Measurements from ENCODE around the gene RPL12. TPM values are rescaled to one million over a fixed set of nuclear protein-coding genes. Genes with fewer than 3 reads are reported as not detected.
A peak's percentile ranks its signal among the peaks of the same experiment; 100 is the strongest.

RPL12 gene
- 2,008 and 2,121 TPM in 2 replicates for polyA plus RNA-seq (2013)

DNA sequence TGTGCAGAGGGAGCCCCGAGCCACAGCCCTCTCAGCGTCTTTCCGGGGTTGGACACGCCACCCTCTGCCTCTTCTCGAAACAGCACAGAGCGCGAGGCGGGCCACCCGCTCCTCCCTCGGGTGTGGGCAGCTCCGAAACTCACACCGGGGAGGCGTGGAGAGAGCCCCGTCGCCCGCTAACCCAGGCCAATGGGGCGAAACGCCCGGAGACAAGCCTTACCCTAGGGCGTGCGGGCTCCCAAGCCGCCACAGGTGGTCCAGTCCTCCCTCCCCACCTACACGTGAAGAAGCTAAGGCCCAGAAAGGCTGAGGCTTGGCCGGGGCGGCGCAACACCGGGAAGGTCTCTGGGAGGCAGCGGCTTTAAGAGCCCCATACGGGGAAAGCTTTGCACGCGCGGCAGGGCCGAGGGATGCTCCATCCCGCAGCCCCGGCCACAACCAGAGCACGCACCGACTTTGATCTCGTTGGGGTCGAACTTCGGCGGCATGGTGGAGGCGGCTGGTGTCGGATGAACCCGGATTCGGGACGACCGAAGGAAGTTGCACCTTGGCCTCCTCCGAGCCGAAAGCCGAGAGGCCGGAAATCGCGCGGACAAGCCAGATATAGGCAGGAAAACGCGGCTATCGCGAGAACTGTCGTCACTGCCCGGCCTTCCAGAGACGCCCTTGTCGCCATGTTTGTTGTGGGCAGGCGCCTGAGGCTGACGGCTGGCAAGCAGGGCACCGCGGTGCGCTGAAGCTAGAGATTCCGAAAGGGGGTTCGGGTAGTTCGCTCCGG lies at the start of gene RPL12, which contains the start of gene LRSAM1:
Gene RPL12, minus strand, starts transcription at position 577 of the 778 bp plus-strand sequence. Its CDS starts 89 bp downstream, at position 488.
Gene LRSAM1, plus strand, starts transcription at position 681 of the 778 bp plus-strand sequence. CDS start 3,018 bp downstream, outside the sequence.
- Histone ChIP-seq H3K4me2 (ENCODE audit: low read length) (peak within 1 kb of the TSS; percentile 94), H3K27me3 (ENCODE audit: insufficient read depth, low read length) (no peaks in the 10 kb centered on the region), H3K14ac (ENCODE audit: low read length) (peak within 1 kb of the TSS; percentile 91), H3K27ac (ENCODE audit: low read depth, low read length) (peak within 1 kb of the TSS; percentile 81), H3K23ac (ENCODE audit: low read length) (peak within 1 kb of the TSS; percentile 14), H3K4me3 (ENCODE audit: low read depth, low read length) (peak within 1 kb of the TSS; percentile 92), H2BK12ac (ENCODE audit: low read length) (peak within 1 kb of the TSS; percentile 10), H4K91ac (ENCODE audit: low read depth, low read length) (peak within 1 kb of the TSS; percentile 93), H2AFZ (ENCODE audit: insufficient read depth, low read length, poor library complexity) (peak within 1 kb of the TSS; percentile 21), H3K4ac (ENCODE audit: low read depth, low read length) (peak within 1 kb of the TSS; percentile 100), H2BK120ac (ENCODE audit: insufficient read depth, low read length, poor library complexity) (peak within 1 kb of the TSS; percentile 84), H3K18ac (ENCODE audit: low read length) (peak within 1 kb of the TSS; percentile 96), H3K79me1 (ENCODE audit: low read length) (peaks cover 18% of the 10 kb centered on the region), H2AK5ac (ENCODE audit: low read length) (peak within 1 kb of the TSS; percentile 88), H3K9ac (ENCODE audit: low read length) (peak within 1 kb of the TSS; percentile 97), H4K8ac (ENCODE audit: low read depth, low read length) (peak within 1 kb of the TSS; percentile 88), H2BK5ac (ENCODE audit: low read depth, low read length, poor library complexity) (peak within 1 kb of the TSS; percentile 89), H3K36me3 (ENCODE audit: control insufficient read depth in 1 of 2, insufficient read depth in 2 of 2, low read length in 2 of 2) (peaks cover 36 to 48% of the 10 kb centered on the region in 2 experiments), H4K12ac (ENCODE audit: low read depth, low read length) (peak within 1 kb of the TSS; percentile 88), H3K79me2 (ENCODE audit: control insufficient read depth, insufficient read depth, low read length, poor library complexity) (peaks cover 23% of the 10 kb centered on the region), H3K9me3 (ENCODE audit: insufficient read depth, low read depth, low read length) (no peaks in the 10 kb centered on the region), H3K4me1 (ENCODE audit: control insufficient read depth in 1 of 2, insufficient read depth in 2 of 2, low read length in 2 of 2) (peaks cover 11 to 20% of the 10 kb centered on the region in 2 experiments)
- DNase-seq = peak; percentile 95 to 99
- no CpG with 5 or more reads among the region's 71 CpGs for WGBS (ENCODE audit: extremely low coverage, insufficient coverage, insufficient read length)

DNA sequence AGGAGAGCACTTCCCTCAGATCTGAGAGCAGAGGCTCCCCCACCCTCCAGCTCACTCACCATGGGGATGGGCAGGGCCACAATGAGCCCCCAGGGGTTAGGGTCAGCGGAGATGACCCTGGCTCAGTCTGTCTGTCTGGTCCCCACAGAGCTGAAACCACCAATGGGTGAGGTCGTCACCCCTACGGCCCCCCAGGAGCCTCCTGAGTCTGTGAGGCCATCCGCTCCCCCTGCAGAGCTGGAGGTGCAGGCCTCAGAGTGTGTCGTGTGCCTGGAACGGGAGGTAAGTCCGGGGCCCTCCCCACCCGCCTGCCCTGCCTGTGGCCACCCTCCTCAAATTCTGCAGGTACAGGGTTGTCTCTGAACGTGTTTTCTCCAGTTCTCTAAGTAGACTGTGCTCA lies 49.7 kb upstream of the RPL12 start:
- H4K91ac ChIP-seq (ENCODE audit: low read depth, low read length) = no peak overlapping the region
- peaks cover 0 to 9% of the 10 kb centered on the region in 2 experiments for H3K4me1 ChIP-seq (ENCODE audit: control insufficient read depth in 1 of 2, insufficient read depth in 2 of 2, low read length in 2 of 2)
- H3K36me3 ChIP-seq (ENCODE audit: control insufficient read depth in 1 of 2, insufficient read depth in 2 of 2, low read length in 2 of 2) = peaks cover 52 to 60% of the 10 kb centered on the region in 2 experiments
- H3K4ac ChIP-seq (ENCODE audit: low read depth, low read length) = no peak overlapping the region
- no peak overlapping the region for H3K4me2 ChIP-seq (ENCODE audit: low read length)
- H3K23ac ChIP-seq (ENCODE audit: low read length) = no peak overlapping the region
- H2BK120ac ChIP-seq (ENCODE audit: insufficient read depth, low read length, poor library complexity) = no peak overlapping the region
- H2AK5ac ChIP-seq (ENCODE audit: low read length) = no peak overlapping the region
- peaks cover 2% of the 10 kb centered on the region for H3K79me1 ChIP-seq (ENCODE audit: low read length)
- no peak for DNase-seq
- WGBS (ENCODE audit: extremely low coverage, insufficient coverage, insufficient read length) = no CpG with 5 or more reads among the region's 9 CpGs
- no peak overlapping the region for H3K9ac ChIP-seq (ENCODE audit: low read length)
- H2BK5ac ChIP-seq (ENCODE audit: low read depth, low read length, poor library complexity) = no peak overlapping the region
- H2BK12ac ChIP-seq (ENCODE audit: low read length) = no peak overlapping the region
- no peak overlapping the region for H2AFZ ChIP-seq (ENCODE audit: insufficient read depth, low read length, poor library complexity)
- H3K27ac ChIP-seq (ENCODE audit: low read depth, low read length) = no peak overlapping the region
- no peak overlapping the region for H3K18ac ChIP-seq (ENCODE audit: low read length)
- no peaks in the 10 kb centered on the region for H3K79me2 ChIP-seq (ENCODE audit: control insufficient read depth, insufficient read depth, low read length, poor library complexity)
- H4K12ac ChIP-seq (ENCODE audit: low read depth, low read length) = peak overlapping the region; percentile 18
- H3K14ac ChIP-seq (ENCODE audit: low read length) = no peak overlapping the region
- no peaks in the 10 kb centered on the region for H3K27me3 ChIP-seq (ENCODE audit: insufficient read depth, low read length)
- H3K4me3 ChIP-seq (ENCODE audit: low read depth, low read length) = no peak overlapping the region
- no peak overlapping the region for H4K8ac ChIP-seq (ENCODE audit: low read depth, low read length)
- H3K9me3 ChIP-seq (ENCODE audit: insufficient read depth, low read depth, low read length) = no peaks in the 10 kb centered on the region

DNA sequence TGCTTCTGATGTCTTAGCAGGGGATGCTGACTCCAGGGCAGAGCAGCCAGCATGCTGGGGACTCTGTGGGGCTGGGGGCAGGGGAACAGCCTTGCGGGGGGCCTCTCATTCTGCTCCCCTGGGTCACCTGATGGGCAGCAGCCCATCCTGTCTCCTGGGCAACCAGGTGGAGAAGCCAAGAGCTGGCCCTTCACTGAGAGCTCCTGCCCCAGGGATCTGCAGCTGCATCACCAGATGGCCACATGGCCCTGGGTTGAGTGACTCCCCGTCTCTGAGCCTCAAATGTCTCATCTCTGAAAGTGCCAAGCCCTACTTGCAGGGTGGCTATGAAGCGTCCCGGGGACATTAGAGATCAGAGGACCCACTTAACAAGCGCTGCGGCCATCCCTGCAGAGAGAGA lies 49.2 kb upstream of the RPL12 start:
- DNase-seq = no peak
- no peak overlapping the region for H2BK12ac ChIP-seq (ENCODE audit: low read length)
- H3K14ac ChIP-seq (ENCODE audit: low read length) = no peak overlapping the region
- H2AFZ ChIP-seq (ENCODE audit: insufficient read depth, low read length, poor library complexity) = no peak overlapping the region
- H3K9me3 ChIP-seq (ENCODE audit: insufficient read depth, low read depth, low read length) = no peaks in the 10 kb centered on the region
- H3K4me3 ChIP-seq (ENCODE audit: low read depth, low read length) = no peak overlapping the region
- H3K27me3 ChIP-seq (ENCODE audit: insufficient read depth, low read length) = no peaks in the 10 kb centered on the region
- no peaks in the 10 kb centered on the region for H3K79me2 ChIP-seq (ENCODE audit: control insufficient read depth, insufficient read depth, low read length, poor library complexity)
- peaks cover 2% of the 10 kb centered on the region for H3K79me1 ChIP-seq (ENCODE audit: low read length)
- H3K4me2 ChIP-seq (ENCODE audit: low read length) = no peak overlapping the region
- peaks cover 52 to 58% of the 10 kb centered on the region in 2 experiments for H3K36me3 ChIP-seq (ENCODE audit: control insufficient read depth in 1 of 2, insufficient read depth in 2 of 2, low read length in 2 of 2)
- H2BK120ac ChIP-seq (ENCODE audit: insufficient read depth, low read length, poor library complexity) = no peak overlapping the region
- no peak overlapping the region for H4K8ac ChIP-seq (ENCODE audit: low read depth, low read length)
- H2AK5ac ChIP-seq (ENCODE audit: low read length) = no peak overlapping the region
- no peak overlapping the region for H3K27ac ChIP-seq (ENCODE audit: low read depth, low read length)
- H3K4ac ChIP-seq (ENCODE audit: low read depth, low read length) = no peak overlapping the region
- no peak overlapping the region for H3K23ac ChIP-seq (ENCODE audit: low read length)
- no peak overlapping the region for H3K9ac ChIP-seq (ENCODE audit: low read length)
- WGBS (ENCODE audit: extremely low coverage, insufficient coverage, insufficient read length) = no CpG with 5 or more reads among the region's 6 CpGs
- H4K91ac ChIP-seq (ENCODE audit: low read depth, low read length) = no peak overlapping the region
- H2BK5ac ChIP-seq (ENCODE audit: low read depth, low read length, poor library complexity) = no peak overlapping the region
- H3K4me1 ChIP-seq (ENCODE audit: control insufficient read depth in 1 of 2, insufficient read depth in 2 of 2, low read length in 2 of 2) = peaks cover 0 to 10% of the 10 kb centered on the region in 2 experiments
- H3K18ac ChIP-seq (ENCODE audit: low read length) = no peak overlapping the region
- no peak overlapping the region for H4K12ac ChIP-seq (ENCODE audit: low read depth, low read length)

GRCh38 chr9:127498298-127498697 lies 47.1 kb upstream of the RPL12 start:
- Histone ChIP-seq H3K79me2 (ENCODE audit: control insufficient read depth, insufficient read depth, low read length, poor library complexity) (no peaks in the 10 kb centered on the region), H3K27ac (ENCODE audit: low read depth, low read length) (no peak overlapping the region), H4K12ac (ENCODE audit: low read depth, low read length) (no peak overlapping the region), H2BK120ac (ENCODE audit: insufficient read depth, low read length, poor library complexity) (no peak overlapping the region), H4K8ac (ENCODE audit: low read depth, low read length) (no peak overlapping the region), H3K4me2 (ENCODE audit: low read length) (no peak overlapping the region), H3K36me3 (ENCODE audit: control insufficient read depth in 1 of 2, insufficient read depth in 2 of 2, low read length in 2 of 2) (peaks cover 44 to 50% of the 10 kb centered on the region in 2 experiments), H2BK12ac (ENCODE audit: low read length) (no peak overlapping the region), H3K4me1 (ENCODE audit: control insufficient read depth in 1 of 2, insufficient read depth in 2 of 2, low read length in 2 of 2) (peaks cover 0 to 10% of the 10 kb centered on the region in 2 experiments), H2AK5ac (ENCODE audit: low read length) (no peak overlapping the region), H3K23ac (ENCODE audit: low read length) (no peak overlapping the region), H2BK5ac (ENCODE audit: low read depth, low read length, poor library complexity) (no peak overlapping the region), H3K4me3 (ENCODE audit: low read depth, low read length) (no peak overlapping the region), H3K79me1 (ENCODE audit: low read length) (no peaks in the 10 kb centered on the region), H4K91ac (ENCODE audit: low read depth, low read length) (no peak overlapping the region), H3K9ac (ENCODE audit: low read length) (no peak overlapping the region), H2AFZ (ENCODE audit: insufficient read depth, low read length, poor library complexity) (no peak overlapping the region), H3K9me3 (ENCODE audit: insufficient read depth, low read depth, low read length) (no peaks in the 10 kb centered on the region), H3K18ac (ENCODE audit: low read length) (no peak overlapping the region), H3K4ac (ENCODE audit: low read depth, low read length) (no peak overlapping the region), H3K14ac (ENCODE audit: low read length) (no peak overlapping the region), H3K27me3 (ENCODE audit: insufficient read depth, low read length) (no peaks in the 10 kb centered on the region)
- DNase-seq = no peak
- WGBS (ENCODE audit: extremely low coverage, insufficient coverage, insufficient read length) = no CpG with 5 or more reads among the region's 5 CpGs

All from trophoblast cell (in vitro differentiated cells and primary cell).